IPS-NIHi7 (cell line): Measurements from ENCODE around the gene TMEM86A.
A peak's percentile ranks its signal among the peaks of the same experiment; 100 is the strongest.
"Not testable (repeated sequence)": the region's sequence is repeated elsewhere in the genome, so short reads cannot be mapped to it uniquely, and the experiment has no call there.

Source experiments
- DNase-seq: peaks from one replicate; pipeline ENCODE4 v3.0.0; 2012; ENCODE audit warnings: mixed read lengths; ENCODE audit errors: extremely low spot score

TMEM86A gene, protein sequence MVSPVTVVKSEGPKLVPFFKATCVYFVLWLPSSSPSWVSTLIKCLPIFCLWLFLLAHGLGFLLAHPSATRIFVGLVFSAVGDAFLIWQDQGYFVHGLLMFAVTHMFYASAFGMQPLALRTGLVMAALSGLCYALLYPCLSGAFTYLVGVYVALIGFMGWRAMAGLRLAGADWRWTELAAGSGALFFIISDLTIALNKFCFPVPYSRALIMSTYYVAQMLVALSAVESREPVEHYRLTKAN

DNA sequence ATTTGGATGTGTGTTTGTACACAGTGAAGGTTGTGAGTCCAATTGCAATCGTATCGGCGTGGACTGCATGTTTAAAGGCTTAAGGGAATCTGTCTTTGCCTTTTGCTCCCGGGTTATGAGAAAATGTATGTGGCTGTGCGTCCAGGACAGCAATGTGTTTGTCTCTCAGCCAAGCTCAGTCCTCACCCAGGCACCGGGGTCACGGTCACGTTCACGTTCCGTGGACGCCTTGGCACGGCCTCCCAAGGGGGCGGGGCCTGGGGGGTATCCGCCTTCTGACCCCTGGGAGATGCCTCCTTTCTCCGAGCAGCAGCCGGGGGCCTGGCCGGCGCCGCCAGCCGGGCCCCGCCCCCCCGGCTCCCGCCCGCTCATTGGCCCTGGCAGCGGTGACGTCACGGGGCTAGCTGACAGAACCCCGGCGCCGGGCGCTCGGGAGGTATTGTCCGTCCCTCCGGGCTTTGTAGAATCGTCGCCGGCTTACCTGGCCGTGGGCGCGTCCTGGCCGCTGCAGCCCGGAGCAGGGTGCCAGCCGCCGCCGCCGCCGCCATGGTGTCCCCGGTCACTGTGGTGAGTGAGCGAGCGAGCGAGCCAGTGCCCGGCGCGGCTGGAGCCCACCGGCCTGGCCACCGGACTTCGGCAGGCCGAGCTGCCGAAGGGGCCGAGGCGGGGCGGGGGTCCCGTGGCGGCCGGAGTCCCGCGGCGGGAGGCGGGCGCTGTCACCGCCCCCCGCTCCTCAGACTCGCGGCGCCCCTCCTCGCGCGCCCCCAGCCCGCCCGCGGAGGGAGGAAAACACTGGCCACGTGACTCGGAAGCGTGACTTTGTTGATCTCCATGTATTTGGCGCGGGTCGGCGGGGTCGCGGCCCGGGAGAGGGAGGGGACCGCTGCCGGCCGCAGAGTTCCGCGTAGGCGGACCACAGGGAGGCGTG is at the start of gene TMEM86A:
TSS of gene TMEM86A (plus strand) at position 439 of the 928 bp plus-strand sequence. CDS start at position 547, 108 bp downstream.
- peak; percentile 98 for DNase-seq

DNA sequence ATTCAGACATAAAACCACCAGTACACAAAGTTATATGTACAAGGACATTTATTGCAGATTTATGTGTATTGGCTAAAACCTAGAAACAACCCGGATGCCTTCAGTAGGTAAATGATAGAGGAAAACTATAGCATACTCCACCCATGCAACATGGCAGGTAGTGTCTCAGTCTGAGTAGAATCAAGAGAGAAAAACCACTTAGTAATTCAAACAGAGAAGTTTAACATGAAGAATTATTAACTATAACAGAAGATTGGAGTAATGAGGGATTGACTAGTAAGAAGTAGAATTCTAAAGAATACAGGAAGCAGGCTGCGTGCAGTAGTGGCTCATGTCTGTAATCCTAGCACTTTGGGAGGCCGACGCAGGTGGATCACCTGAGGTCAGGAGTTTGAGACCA is 48.2 kb upstream of the TMEM86A start:
- no peak for DNase-seq

DNA sequence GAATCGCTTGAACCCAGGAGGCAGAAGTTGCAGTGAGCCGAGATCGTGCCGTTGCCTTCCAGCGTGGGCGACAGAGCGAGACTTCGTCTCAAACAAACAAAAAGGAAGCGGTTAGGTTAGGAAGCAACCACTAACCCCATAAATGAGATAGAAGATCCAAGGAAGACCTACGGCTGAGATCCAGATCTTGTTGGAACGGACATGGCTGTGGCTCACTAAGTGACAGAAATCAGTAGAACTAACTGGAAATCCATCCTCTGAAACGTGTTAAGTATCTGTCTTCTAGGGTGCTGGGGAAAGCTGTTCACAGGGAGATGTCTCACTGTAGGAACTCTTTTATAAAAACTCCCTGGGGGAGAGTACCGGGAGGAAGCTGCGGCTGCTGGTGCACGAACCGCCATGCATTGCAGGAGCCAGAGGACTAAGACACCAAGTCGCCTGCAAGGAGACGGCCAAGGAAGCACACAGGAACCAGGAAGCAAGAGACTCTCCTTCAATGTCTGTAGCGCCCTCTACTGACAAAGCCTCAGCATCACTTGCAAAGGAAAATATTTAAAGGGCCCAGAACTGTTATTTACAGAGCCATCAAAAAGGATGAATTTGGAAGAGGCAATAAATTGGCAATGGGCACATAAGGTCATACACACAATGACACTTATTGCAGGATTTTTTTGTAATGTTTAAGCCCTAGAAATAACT is 47.6 kb upstream of the TMEM86A start:
- DNase-seq: peak; percentile 83

DNA sequence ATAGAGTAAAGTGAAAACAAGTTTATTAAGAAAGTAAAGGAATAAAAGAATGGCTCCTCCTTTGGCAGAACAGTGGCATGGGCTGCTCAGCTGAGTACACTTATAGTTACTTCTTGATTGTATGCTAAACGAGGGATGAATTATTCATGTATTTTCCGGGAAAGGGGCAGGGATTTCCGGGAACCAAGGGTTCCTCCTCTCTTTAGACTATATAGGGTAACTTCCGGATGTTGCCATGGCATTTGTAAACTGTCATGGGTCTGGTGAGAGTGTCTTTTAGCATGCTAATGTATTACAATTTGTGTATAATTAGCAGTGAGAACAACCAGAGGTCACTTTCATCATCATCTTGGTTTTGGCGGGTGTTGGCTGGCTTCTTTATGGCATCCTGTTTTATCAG is 40.9 kb upstream of the TMEM86A start:
- no peak for DNase-seq

DNA sequence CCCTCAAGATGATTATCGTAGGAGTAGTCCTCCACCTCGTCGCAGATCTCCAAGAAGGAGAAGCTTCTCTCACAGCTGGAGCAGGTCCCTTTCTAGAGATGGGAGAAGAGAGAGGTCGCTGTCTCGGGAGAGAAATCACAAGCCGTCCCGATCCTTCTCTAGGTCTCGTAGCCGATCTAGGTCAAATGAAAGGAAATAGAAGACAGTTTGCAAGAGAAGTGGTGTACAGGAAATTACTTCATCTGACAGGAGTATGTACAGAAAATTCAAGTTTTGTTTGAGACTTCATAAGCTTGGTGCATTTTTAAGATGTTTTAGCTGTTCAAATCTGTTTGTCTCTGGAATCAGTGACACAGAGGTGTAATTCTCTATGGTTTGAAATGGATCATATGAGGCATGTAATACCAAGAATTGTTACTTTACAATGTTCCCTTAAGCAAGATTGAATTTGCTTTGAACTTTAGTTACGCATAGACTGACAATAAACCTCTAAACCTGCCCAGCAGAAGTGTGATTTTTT is 33.2 kb upstream of the TMEM86A start:
- DNase-seq: not testable (repeated sequence)

DNA sequence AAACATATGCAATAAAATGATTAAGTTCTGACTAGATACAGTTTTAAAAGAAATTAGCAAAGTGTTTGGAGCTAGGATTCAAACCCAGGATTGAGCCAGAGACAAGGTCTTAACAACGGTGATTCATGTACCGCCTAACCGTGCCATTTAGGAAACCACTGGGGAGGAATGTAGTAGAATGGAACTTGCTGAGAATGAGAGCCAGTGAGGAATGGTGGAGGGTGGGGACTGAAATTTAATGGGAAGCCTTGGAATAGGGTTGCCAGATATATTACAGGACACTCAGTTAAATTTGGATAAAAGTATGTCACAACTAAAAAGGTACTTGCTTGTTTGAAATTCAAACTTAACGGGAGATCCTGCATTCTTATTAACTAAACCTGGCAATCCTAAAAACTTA is 30.4 kb upstream of the TMEM86A start:
- DNase-seq: no peak

DNA sequence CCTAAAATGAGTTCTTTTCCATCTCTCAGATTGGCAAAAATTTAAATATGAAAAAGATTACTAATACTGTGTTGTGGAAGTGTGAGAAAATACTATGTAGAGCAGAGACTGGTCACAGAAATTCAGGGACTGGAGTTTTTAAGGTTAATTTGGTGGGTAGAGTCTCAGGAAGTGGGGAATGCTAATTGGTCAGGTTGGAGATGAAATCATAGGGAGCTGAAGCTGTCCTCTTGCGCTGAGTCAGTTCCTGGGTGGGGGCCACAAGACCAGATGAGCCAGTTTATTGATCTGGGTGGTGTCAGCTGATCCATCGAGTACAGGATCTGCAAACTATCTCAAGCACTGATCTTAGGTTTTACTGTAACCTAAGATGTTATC is 29.4 kb upstream of the TMEM86A start:
- DNase-seq: no peak

DNA sequence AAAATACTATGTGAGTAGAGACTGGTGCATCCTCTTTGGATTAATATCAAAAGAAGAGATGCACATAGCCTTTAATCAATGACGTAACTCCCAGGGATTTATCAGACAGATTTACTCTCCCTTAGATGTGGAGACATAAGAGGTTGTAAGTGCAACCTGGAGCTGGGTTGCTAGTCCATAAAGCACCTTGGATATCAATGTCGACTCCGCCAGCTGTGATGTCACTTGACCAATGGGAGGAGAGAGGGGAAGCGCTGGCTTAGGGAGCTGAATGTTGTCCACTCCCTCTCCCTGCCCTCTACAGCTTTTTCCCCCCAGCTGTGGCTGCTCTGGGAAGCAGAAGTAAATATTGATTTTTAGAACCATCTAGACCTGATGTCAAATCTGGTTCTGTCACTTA is 28.9 kb upstream of the TMEM86A start:
- DNase-seq: peak; percentile 29

DNA sequence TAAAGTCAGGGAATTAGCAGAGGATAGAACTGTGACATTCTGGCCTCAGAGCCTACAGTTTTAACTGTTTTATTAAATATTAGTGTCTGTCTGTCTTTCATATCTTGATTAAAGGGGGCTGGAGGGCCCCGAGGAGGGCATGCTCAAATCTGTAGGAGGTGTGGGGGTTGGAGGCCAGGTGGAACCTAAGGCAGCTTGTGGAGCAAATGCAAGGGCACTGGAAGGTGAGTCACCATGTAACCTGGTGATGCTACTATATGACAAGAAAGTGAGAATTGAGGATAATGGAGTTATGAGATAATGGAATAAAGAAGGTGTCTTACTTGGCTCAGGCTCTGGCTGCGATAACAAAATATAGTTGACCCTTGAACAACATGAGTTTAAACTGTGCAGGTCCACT is 27.3 kb upstream of the TMEM86A start:
- DNase-seq: no peak

DNA sequence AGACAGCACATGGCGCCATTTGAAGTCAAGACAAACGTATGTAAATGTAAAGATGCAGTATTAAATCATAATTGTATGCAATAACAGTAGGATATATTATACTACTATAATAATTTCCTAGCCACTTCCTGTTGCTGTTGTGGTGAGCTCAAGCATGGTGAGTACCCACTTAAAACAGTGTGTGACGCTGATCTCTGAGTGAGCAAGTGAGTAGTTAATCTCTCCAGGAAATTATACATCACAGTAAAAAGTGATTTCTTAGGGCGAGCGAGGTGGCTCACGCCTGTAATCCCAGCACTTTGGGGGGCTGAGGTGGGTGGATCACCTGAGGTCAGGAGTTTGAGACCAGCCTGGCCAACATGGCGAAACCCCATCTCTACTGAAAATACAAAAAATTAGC is 26.4 kb upstream of the TMEM86A start:
- not testable (repeated sequence) for DNase-seq

DNA sequence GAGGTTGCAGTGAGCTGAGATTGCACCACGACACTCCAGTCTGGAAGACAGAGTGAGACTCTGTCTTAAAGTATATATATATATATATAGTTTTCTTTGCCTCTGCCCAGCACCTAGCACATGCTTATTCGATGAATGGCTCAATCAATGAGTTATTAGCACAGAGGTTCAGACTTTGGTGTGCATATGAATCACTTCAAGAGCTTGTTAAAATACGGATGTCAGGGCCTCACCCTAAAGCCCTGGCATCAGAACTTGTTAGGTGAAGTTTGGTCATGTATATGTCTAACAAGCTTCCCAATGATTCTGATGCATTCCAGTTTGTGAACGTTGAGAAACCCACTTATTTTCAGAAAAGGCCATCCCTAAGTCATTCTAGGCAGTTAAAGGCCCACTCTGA is 21.8 kb upstream of the TMEM86A start:
- DNase-seq: no peak

DNA sequence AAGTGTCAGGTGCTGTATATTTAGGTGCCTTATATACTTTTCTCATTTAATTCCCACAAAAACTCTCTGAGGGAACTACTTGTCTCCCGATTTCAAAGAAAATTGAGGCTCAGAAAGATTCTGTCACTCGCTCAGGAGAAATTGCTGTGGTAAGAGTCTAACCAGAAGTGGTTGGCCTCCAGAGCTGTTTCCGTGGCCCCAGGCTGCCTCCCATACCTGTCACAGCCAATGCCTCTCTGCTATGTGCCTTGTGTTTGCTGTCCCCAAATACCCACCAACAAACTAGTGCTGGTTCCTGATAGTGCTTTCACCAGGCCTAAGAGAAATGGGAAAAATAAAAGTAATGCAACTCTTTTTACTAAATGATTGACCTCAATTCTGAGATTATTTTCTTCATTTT is 21.0 kb upstream of the TMEM86A start:
- DNase-seq: no peak

DNA sequence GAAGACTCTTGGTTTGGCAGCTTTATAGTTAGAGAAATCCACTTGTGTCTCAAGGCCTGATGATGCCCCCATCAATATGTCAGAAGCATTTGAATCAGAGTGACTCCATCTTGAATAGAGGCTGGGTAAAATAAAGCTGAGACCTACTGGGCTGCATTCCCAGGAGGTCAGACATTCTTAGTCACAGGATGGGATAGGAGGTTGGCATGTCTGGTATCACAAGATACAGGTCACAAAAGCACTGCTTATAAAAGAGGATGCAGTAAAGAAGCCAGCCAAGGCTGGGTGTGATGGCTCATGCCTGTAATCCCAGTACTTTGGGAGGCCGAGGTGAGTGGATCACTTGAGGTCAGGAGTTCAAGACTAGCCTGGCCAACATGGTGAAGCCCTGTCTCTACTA is 16.6 kb upstream of the TMEM86A start:
- DNase-seq: not testable (repeated sequence)

DNA sequence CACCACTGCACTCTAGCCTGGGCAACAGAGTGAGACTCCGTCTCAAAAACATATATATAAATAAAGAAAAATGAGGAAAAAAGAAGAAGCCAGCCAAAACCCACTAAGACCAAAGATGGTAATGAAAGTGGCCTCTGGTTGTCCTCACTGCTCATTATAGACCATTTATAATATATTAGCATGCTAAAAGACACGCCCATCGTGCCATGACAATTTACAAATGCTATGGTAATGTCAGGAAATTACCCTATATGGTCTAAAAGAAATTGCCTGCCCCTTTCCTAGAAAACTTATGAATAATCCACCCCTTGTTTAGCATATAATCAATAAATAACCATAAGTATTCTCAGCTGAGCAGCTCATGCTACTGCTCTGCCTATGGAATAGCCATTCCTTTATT is 16.1 kb upstream of the TMEM86A start:
- DNase-seq: no peak

DNA sequence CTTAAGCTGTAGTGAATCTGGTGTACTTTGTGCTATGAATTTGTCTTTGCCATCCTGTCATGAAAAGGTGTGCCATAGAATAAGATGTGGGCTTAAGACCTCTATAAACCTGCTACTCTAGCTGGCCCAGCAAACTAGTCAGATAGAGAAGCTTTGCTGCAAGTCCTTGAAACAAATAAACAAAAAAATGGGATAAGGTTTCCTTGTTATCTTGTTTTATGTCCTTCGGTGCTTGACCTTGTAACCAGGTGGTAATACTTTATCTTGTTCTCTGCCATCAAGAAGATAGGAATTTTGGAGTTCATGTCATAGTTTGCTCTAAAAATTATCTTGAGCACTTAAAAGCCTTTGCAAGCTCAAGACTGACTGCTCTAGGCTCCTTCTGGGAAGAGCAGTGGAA is 14.3 kb upstream of the TMEM86A start:
- DNase-seq: no peak

DNA sequence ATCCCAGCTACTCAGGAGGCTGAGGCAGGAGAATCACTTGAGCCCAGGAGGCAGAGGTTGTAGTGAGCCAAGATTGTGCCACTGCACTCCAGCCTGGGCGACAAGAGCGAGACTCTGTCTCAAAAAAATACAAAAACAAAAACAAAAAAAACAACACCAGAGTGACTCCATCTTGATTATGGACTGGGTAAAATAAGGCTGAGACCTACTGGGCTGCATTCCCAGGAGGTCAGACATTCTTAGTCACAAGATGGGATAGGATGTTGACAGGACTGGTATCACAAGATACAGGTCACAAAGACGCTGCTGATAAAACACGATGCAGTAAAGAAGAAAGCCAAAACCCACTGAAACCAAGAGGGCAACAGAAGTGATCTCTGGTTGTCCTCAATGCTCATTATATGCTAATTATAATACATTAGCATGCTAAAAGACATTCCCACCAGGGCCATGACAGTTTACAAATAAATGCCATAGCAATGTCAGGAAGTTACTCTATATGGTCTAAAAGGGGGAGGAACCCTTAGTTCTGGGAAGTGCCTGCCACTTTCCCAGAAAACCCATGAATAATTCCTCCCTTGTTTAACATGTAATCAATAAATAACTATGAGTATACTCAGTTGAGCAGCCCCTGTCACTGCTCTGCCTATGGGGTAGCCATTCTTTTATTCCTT is 7.0 kb upstream of the TMEM86A start:
- not testable (repeated sequence) for DNase-seq

DNA sequence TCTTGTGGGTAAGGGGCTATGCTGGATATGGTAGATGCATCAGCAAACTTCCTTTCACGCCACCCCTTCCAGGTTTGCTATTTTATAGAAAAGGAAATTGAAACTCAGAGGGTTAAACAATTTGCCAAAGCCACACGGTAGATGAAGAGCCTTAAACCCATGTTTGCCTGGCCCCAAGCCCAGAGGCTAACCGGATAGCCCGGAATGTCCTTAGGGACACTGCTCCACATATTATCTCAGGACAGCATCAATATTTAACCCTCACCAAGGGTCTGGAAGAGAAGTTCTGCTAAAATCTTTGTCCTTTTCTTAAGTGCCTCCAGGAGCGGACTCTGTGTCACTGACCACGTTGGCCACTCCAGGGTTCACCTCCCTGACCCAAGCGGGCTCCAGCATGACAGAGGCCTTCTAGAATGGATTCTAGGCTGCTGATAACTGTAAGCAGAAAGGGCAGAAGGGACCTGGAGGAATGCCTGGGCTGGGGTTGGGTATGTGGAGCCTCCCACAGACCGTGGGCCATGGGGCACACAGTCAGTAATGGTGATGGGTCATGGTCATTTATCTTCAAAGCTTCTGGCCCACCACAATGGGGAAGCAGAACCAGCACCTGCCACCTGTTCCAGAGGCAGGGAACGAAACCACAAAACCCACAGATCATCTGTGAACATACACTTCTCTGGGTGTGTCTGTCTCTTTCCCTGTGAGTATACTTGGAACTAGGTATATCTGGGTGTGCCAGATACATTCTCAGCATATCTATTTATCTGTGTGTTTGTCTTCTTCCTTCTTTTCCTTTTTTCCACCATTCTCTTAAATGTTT is 5.4 kb upstream of the TMEM86A start:
- no peak for DNase-seq

DNA sequence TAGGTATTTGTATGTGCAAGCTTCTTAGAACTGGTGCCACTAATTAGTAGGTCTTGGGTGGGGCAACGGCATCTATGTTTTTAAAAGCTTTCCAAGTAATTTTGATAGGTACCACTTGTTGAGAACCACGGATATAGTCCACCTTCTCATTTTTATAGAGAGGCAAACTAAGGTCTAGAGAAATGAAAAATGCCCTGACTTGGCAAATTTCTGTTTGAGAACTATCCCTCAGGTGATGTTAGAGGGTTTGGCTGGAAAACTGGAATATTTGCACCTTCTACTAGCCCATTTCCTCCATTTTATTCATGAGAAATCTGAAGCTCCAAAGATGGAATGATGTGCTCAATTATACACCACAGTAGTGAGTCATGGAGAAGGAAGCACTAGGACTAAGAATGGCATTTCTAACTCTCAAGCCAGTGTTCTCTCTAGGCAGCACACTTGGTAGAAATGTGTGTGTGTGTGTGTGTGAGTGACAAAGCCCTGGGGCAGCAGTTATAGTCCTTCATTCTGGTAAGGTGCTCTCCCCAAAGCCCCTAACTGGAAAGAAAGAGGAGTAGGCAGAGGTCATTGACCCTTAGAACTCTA is 1.8 kb upstream of the TMEM86A start:
- no peak for DNase-seq

DNA sequence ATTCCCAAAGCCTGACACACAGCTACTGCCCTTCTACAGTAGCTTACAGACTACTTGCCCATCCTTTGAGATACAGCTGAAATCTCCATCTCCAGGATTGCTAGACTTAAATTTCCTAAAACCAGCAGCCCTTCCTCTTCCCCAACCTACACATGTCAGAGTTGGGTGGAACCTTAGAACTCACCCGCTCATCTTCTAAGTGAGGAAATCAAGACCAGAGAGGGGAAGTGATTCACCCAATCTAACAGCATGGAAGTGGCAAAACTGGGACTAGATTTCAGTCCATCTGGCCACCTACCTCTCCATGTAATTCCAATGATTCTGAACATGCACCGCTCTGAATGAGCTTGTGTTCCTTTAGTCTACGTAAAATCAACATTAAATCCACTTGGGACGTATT is 1.0 kb upstream of the TMEM86A start:
- no peak for DNase-seq

DNA sequence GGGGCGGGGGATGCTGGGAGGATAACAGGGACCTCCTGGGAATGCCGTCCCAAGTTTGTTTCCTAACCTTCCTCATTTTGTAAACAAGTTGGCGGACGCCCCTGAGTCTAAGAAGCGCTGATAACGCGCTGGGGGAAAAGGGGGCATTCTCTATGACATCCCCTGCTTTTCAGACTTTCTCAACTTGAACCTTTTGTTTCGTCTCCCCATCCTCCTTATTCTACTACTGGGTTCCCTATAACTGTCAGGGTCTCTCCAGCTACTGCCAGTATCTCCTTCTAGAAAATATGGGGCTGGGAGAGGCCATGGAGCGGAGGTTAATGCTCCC is 654 bp downstream of the TMEM86A start:
- DNase-seq: no peak

DNA sequence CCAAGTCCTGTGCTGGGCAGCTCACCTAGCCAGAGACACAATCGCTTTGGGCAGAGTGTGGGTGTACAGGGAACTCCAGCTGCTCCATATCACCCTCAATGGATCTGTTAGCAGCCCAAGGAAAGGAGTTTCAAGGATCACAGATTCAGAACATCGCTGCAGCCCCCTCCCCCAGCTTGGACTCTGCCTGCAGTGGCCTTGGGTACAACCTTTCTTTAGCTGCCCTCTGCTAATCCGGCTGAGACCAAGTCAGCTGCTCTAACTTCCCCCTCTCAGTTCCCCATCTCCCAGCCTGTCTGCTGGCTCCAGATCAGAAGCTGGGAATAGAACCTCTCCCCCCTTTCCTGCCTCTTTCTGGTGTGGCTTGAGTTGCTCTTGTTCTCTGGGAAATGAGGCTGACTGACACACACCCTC is 1.3 kb downstream of the TMEM86A start:
- no peak for DNase-seq
